ENCODE measurements around the gene OR2A25.
"Not testable (repeated sequence)": the region's sequence is repeated elsewhere in the genome, so short reads cannot be mapped to it uniquely, and the experiment has no call there.

The OR2A25 gene

GRCh38 chr7:144069511-144069910 is at the start of gene OR2A25:
TSS of gene OR2A25 (plus strand) at chr7:144069811. CDS start at chr7:144074220, 4,409 bp downstream.
- no peak for DNase-seq

- no peak for DNase-seq
Observed at GRCh38 chr7:144020340-144020739, 49.3 kb upstream of the OR2A25 start.

DNA sequence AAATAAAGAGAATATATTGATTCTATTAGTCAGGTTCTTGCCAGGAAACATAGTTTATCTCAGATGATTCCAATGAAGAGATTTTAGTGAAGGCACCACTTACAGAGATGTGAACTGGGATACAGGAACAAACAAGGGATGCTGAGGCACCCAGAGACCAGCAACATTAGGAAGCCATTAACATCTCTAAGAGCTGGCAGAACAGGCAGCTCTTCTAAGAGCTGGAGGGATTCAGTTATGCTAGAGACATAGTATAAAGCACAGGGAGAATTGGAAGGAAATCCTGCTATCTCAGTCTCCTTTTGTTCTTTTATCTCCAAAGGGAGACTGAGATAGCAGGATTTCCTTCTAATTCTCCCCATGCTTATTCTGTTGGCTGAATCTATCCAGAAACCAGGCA is 47.4 kb upstream of the OR2A25 start:
- DNase-seq: no peak

DNA sequence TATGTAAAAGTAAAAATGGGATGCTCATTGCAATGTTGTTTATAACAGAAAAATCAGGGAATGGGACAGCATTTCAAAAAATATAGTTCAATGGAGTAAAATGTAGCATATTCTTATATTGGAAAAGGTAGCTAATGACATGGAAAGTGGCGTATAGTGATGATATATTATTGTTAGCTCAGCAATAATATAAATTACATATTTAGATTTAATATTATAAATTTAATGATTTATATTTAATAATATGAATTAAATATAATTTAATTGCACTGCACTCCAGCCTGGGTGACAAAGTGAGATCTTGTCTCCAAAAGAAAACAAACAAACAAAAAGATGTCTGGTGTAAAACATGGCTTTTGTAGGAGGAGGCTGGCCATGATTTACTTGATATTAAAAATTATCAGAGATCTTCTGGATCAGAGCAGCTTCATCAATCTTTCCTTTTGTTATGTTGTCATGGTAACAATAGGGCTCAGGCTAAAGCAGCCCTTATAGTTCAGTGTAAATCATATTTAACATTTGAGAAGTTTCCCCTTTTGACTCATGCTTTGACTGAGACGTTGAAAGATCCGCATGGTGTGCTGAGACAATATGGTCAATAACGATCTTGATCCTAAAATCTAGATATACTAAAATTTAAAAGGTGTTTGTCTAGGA is 46.3 kb upstream of the OR2A25 start:
- no peak for DNase-seq

DNA sequence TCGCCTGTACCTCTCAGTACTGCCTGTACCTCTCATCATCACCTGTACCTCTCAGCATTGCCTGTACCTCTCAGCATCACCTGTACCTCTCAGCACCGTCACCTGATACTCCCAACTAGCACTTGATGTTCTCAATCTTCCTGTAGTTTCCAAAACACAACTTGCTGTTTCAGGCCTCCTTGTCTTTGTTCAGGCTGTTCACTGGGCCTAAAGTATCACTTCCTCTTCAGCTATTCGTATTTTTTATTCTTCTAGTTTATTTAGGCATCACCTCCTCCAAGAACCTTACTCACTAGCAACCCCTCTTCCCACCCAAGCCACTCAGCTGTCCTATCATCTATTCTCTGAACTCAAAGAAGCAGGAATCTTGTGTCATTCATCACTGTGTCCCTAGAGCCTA is 45.4 kb upstream of the OR2A25 start:
- DNase-seq: no peak

DNA sequence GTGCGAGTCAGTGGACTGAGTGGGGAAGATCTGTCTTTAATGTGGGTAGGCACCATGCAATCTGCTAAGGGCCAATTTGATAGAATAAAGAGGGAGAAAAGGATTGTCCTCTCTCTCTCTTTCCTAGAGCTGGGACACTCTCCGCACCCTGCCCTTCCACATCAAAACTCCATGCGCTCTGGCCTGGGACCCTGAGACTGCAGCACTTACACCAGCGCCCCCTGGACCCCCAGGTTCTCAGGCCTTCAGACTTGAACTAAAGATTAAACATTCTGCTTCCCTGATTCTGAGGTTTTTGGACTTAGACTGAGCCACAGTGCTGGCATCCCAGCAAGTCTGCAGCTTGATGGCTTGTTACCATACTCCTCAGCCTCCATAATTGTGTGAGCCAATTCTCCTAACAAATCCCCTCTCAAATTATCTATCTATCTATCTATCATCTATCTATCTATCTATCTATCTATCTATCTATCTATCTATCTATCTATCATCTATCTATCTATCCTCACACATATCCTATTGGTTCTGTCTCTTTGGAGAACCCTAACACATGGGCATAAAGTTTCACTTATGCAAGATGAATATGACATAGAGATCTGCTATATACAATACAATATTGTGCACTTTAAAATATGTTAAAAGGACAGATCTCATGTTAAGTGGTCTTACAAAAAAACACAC is 43.3 kb upstream of the OR2A25 start:
- DNase-seq: no peak

DNA sequence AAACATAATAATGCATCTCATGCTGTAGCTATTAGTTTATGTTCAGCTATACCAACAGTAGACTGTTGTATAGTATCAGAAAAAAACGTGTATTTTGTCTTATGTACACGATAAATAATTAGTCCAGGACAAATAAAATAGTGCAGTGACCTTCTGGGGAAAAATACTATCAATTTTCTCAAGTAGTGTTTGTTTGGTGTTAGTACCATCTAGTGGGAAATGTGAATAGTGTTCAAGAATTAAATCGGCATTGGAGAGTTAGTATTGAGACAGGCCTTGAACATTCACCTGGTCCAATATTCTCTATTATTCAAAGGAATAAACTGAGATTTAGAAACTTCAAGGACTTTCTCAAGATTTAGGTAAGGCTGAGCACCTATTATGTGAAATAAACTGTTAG is 42.5 kb upstream of the OR2A25 start:
- DNase-seq: peak; percentile 5

GRCh38 chr7:144027974-144028373 is 41.6 kb upstream of the OR2A25 start:
- DNase-seq: no peak

- no peak for DNase-seq
Observed at GRCh38 chr7:144028547-144028946, 41.1 kb upstream of the OR2A25 start.

DNA sequence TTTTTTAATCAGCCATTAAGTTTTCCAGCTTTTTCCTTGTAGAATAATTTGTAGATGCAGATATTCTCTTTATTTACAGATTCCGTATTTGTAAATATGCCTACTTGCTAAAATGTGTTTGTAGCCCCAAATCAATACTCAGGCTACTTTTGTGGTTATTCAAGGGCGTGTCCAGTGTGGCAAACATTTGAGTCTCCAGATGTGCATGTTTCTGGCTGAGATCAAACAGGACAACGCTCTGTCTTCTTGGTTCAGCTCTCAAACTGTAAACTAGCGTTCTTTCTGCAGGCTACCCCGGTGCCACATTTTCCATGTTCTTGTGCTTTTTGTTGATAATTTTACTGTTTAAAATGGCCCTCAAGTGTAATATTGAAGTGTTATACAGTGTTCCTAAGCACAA is 37.1 kb upstream of the OR2A25 start:
- no peak for DNase-seq

- no peak for DNase-seq
Observed at GRCh38 chr7:144032985-144033709, 36.5 kb upstream of the OR2A25 start.

DNA sequence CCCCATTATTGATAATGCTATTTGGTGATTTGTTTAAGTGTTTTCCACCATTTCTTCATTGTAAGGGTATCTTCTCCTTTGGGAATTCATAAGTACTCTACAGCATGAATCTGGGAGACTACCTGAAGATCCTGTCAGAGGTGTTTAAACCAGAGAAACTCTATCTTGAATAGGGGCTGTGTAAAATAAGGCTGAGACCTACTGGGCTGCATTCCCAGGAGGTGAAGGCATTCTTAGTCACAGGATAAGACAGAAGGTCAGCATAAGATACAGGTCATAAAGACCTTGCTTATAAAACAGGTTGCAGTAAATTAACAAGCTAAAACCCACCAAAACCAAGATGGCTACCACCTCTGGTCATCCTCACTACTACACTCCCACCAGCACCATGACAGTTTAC is 34.2 kb upstream of the OR2A25 start:
- no peak for DNase-seq

- no peak for DNase-seq
Observed at GRCh38 chr7:144036302-144036885, 33.2 kb upstream of the OR2A25 start.

DNA sequence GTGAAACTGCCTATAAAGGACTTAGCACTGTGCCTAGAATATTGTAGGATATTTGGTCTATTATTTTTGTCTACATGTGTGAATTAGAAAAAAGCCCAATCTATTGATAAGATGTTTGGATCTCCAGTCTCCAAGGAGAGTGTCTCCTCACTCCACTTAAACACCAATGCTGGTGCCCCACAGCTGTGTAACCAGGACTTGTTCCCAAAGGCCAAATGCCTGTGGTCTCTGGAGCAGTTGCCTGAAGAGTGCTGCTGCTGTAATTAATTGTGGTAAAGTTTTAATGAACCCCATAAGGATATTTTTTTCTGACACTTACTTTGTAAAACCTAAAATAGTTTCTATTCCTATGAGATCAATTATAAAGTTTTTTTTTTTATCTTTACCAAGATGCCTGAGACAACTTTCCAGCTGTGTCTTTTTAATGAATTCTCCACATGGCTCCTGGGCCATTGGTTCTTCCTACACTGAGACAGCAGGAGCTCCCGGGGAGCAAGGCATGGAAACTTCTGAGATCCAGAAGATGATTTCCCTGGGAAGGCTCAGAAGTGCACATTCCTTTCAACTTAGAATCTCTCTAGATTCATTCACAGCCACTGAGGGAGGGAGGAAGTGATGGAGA is 32.1 kb upstream of the OR2A25 start:
- no peak for DNase-seq

GRCh38 chr7:144038887-144039286 is 30.7 kb upstream of the OR2A25 start:
- no peak for DNase-seq

DNA sequence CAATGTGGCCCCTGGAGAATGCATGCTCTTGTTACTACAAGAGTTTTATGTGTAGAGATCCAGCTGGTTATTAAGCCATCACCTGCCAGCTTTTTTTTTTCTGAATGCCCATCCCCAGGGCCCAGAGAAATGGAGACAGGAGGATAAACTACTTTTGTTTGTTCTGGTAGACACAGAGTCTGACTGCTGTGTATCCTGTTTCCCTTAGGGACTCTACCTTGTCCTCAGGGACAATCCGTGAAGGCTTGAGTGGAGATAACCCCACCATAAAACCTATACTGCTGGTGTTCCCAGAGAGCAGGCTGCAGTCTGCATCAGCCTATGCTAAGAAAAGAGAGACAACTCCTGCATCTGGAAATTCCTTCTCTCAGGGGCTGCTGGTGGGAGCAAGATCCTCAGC is 21.0 kb upstream of the OR2A25 start, which contains the start of gene OR2A5:
OR2A5 (plus strand) TSS at position 301 of the 400 bp plus-strand sequence. CDS start 1,454 bp downstream, outside the sequence.
- DNase-seq: no peak

DNA sequence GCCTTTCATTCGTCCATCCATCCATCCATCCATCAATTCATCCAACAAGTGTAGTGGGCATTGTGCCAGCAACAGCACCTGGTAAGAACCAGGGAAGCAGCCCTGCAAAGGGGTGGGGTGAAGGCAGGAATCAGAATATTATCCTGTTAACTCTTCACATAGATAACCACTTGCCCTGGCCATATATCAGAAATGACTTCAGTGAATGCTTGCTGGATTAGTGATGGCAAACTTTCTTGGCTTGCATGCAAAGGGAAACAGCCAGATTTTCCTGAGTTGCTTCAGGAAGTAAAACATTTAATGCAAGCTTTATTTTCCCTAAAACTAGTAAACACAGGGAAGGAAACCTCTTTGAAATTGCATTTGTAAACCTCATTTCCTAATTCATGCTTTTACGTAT is 20.1 kb upstream of the OR2A25 start:
- no peak for DNase-seq

GRCh38 chr7:144050093-144050492 is 19.5 kb upstream of the OR2A25 start:
- no peak for DNase-seq

GRCh38 chr7:144050884-144051283 is 18.7 kb upstream of the OR2A25 start:
- not testable (repeated sequence) for DNase-seq

DNA sequence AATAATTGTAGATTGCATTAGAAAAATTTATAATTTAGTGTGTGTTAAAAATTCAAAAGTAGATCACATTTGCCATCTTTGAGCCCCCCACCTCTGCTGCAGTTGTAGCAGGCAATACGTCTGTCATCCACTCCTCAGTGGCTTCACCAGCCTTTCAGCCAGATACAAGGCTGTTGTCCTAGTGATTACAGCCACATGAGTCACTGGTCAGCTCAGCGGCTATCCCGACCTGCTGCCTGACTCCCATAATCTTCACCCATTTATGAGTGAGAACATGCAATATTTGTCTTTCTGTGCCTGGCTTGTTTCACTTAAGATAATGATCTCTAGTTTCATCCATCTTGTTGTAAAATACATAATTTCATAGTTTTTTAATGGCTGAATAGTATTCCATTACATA is 11.7 kb upstream of the OR2A25 start:
- DNase-seq: no peak

DNA sequence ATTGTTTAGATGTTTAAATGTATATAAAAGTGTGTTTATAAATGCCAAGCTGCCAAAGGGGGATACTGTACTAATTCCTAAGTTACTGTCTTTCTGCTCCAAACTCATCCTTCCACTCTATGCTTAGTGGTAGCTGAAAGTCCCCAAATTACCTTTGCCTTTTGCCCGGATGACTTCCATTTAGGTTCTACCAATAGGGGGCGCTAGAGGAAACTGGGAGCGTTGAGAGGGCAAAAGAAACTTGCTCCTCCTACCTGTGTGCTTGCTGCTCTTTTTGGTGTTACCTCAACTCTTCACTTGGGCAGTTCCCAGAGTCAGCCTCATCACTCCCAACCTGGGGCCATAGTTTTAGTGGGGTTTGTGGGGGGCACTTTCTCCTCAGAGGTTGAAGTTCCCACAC is 5.9 kb upstream of the OR2A25 start:
- peak; percentile 10 for DNase-seq

- DNase-seq: no peak
Observed at GRCh38 chr7:144069953-144070352, 342 bp downstream of the OR2A25 start.

GRCh38 chr7:144074374-144074773 is 4.8 kb downstream of the OR2A25 start:
- DNase-seq: no peak

Data from activated CD4-positive, alpha-beta T cell treated with anti-CD3 and anti-CD28 coated beads, Interleukin-10, Interleukin-2, amounts not matched to agents 100 ng/mL and 50 ng/mL, durations not matched to agents 16 hours and 8 hours (primary cell).